ENCODE data around the gene GPC6.

DNA sequence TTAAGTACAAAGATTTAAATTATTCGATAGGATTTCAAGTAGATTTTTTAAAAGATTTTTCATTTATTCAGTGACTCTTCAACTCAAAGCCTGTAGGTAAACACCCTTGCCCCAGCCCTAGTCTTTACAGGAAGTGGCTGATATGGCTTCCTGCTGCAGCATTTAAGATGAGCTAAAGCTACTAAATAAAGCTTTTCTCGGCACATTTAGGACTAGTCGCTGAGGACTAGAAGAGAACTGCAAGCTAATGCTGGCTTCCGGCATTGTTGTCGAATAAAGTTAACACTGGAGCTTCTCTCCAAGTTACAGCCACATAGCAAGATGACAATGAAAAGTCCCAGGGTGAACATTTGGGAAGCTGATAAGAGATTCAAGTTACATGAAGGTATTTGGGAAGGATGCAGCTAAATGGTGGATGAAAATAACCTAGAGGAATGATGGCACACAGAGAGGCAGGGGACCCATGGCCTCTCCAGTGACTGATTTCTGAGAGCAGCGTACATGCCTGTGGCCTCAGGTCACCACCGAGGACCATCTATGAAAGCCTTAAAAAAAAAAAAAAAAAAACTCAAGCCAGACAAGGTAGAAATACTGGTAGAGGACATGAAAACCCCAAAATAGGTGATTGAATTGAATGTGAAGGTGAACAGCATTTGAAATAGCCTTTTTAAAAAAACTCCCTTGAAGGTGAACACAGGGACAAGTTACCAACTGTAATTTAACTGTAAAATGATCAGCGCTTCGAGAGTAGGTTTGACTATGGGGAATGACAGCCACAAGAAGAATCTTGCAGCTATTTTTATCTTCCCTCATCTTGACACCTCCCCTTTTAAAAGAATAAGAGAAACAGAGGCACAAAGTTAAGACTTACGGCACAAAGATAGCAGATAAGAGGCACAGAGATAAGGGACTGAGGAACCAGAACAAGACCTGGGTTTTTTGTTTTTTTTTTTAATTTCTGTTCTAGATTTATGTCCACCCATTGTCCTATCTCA is 1097.5 kb downstream of the GPC6 start:
- TF ChIP-seq CTCF (IDR thresholded peaks at IDR 0.05), result no peak
- no peak for TF ChIP-seq RCOR1 (IDR thresholded peaks at IDR 0.05; ENCODE audit: low read length)
- no peak for TF ChIP-seq EP300 (IDR thresholded peaks at IDR 0.05; ENCODE audit: borderline replicate concordance in 1 of 2, low read depth in 1 of 2, low read length in 1 of 2)
- TF ChIP-seq, protein P1, sequence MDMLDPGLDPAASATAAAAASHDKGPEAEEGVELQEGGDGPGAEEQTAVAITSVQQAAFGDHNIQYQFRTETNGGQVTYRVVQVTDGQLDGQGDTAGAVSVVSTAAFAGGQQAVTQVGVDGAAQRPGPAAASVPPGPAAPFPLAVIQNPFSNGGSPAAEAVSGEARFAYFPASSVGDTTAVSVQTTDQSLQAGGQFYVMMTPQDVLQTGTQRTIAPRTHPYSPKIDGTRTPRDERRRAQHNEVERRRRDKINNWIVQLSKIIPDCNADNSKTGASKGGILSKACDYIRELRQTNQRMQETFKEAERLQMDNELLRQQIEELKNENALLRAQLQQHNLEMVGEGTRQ (IDR thresholded peaks at IDR 0.05; ENCODE audit: borderline replicate concordance, low read depth, low read length), result no peak
- TF ChIP-seq SMC3 (IDR thresholded peaks at IDR 0.05; ENCODE audit: low read depth, low read length), result no peak
- no peak for TF ChIP-seq JUND (IDR thresholded peaks at IDR 0.05)
